GM23338 (cell line): ENCODE data around the gene AP1AR. TPM values are rescaled to one million over a fixed set of nuclear protein-coding genes. Genes with fewer than 3 reads are reported as not detected.

ENCODE experiments used
- ATAC-seq: fragments of 200-7000 bp; cut with Tn5 transposase; 3 replicates; pipeline ENCODE4 v1.9.1; 2020
- DNase-seq: peaks from one replicate; pipeline ENCODE4 v3.0.0-alpha.2; 2015; ENCODE audit warnings: low spot score
- H2AFZ ChIP-seq: fragments of 200-600 bp; sonication (generic); 2 replicates; pipeline ENCODE4 v1.8.0; 2016; ENCODE audit warnings: antibody characterized with exemption, mild to moderate bottlenecking, moderate library complexity
- H3F3A ChIP-seq: fragments of 200-600 bp; sonication (generic); replicated peaks from 2 replicates; pipeline ENCODE4 v1.8.0; 2017; ENCODE audit warnings: antibody characterized with exemption, mixed run types, low read depth
- H3K27ac ChIP-seq: fragments of 200-600 bp; sonication (generic); 2 replicates; pipeline ENCODE4 v1.6.1; 2016; ENCODE audit warnings: low read depth
- H3K27me3 ChIP-seq: fragments of 200-600 bp; sonication (generic); 2 replicates; pipeline ENCODE4 v1.8.0; 2016; ENCODE audit warnings: mild to moderate bottlenecking, mixed run types, moderate library complexity; ENCODE audit not compliant: insufficient read depth
- H3K36me3 ChIP-seq: fragments of 200-600 bp; sonication (generic); 2 replicates; pipeline ENCODE4 v1.8.0; 2016; ENCODE audit warnings: mild to moderate bottlenecking; ENCODE audit not compliant: insufficient read depth
- H3K4me1 ChIP-seq: fragments of 200-600 bp; sonication (generic); 2 replicates; pipeline ENCODE4 v1.8.0; 2016; ENCODE audit warnings: mild to moderate bottlenecking, moderate library complexity; ENCODE audit not compliant: insufficient read depth
- H3K4me2 ChIP-seq: fragments of 200-600 bp; sonication (generic); 2 replicates; pipeline ENCODE4 v1.7.1; 2017; ENCODE audit warnings: mixed run types
- H3K4me3 ChIP-seq: fragments of 200-600 bp; sonication (generic); 2 replicates; pipeline ENCODE4 v1.6.1; 2016; ENCODE audit warnings: mixed run types
- H3K79me2 ChIP-seq: fragments of 200-600 bp; sonication (generic); replicated peaks from 2 replicates; pipeline ENCODE4 v1.8.0; 2017; ENCODE audit warnings: mild to moderate bottlenecking; ENCODE audit not compliant: insufficient read depth
- H3K9me2 ChIP-seq: fragments of 200-600 bp; sonication (generic); 2 replicates; pipeline ENCODE4 v1.8.0; 2017; ENCODE audit not compliant: insufficient read depth
- H4K20me1 ChIP-seq: fragments of 200-600 bp; sonication (generic); replicated peaks from 2 replicates; pipeline ENCODE4 v1.8.0; 2017; ENCODE audit warnings: mild to moderate bottlenecking; ENCODE audit not compliant: insufficient read depth
- H3K27ac Mint-ChIP-seq: 2 replicates; pipeline ENCODE4 v1.8.0; 2020; ENCODE audit warnings: inconsistent platforms, mild to moderate bottlenecking, moderate library complexity, mixed read lengths
- H3K27me3 Mint-ChIP-seq: 3 replicates; pipeline ENCODE4 v1.8.0; 2022; ENCODE audit warnings: low read depth, mild to moderate bottlenecking, moderate library complexity, mixed read lengths, inconsistent platforms; ENCODE audit not compliant: insufficient read depth, poor library complexity
- H3K36me3 Mint-ChIP-seq: 3 replicates; pipeline ENCODE4 v1.8.0; 2021; ENCODE audit warnings: low read depth, mild to moderate bottlenecking, inconsistent platforms, moderate library complexity, mixed read lengths
- H3K4me1 Mint-ChIP-seq: 3 replicates; pipeline ENCODE4 v1.8.0; 2020; ENCODE audit warnings: mild to moderate bottlenecking, inconsistent platforms, mixed read lengths
- H3K4me3 Mint-ChIP-seq: 3 replicates; pipeline ENCODE4 v1.8.0; 2021; ENCODE audit warnings: moderate library complexity, mild to moderate bottlenecking, inconsistent platforms, mixed read lengths
- H3K9me3 Mint-ChIP-seq: 3 replicates; pipeline ENCODE4 v1.8.0; 2020; ENCODE audit warnings: moderate library complexity, mild to moderate bottlenecking, inconsistent platforms, mixed read lengths
- CREB1 ChIP-seq: fragments of 250-450 bp; sonication (Bioruptor Pico); IDR thresholded peaks from 2 replicates; pipeline ENCODE4 v1.5.0; 2020; ENCODE audit warnings: low read depth, mild to moderate bottlenecking, moderate library complexity
- EZH2phosphoT487 ChIP-seq: fragments of 200-600 bp; sonication (generic); IDR thresholded peaks from one replicate; pipeline ENCODE4 v1.8.1; 2018; ENCODE audit warnings: antibody characterized with exemption; ENCODE audit not compliant: unreplicated experiment
- NANOG ChIP-seq: IDR thresholded peaks from 2 replicates; pipeline ENCODE4 v1.6.1; 2016; ENCODE audit warnings: antibody characterized with exemption, borderline replicate concordance
- POLR2AphosphoS5 ChIP-seq: IDR thresholded peaks from 2 replicates; pipeline ENCODE4 v1.6.1; 2016; ENCODE audit warnings: antibody characterized with exemption, low read depth
- REST ChIP-seq: IDR thresholded peaks from one replicate; pipeline ENCODE4 v1.6.1; 2018; ENCODE audit warnings: antibody characterized with exemption; ENCODE audit not compliant: unreplicated experiment
- STAT1 ChIP-seq: IDR thresholded peaks from one replicate; pipeline ENCODE4 v1.6.1; 2016; ENCODE audit warnings: antibody characterized with exemption; ENCODE audit not compliant: unreplicated experiment
- ZNF462 ChIP-seq: fragments of 250-450 bp; sonication (Bioruptor Pico); IDR thresholded peaks from 2 replicates; pipeline ENCODE4 v1.5.0; 2020; ENCODE audit warnings: mild to moderate bottlenecking, moderate library complexity
- polyA plus RNA-seq: library from polyadenylated mRNA; unstranded; fragments of >200 nt; fragmentation: Nextera tagmentation; extraction: Ambion mirVana; gene quantifications from 2 replicates; pipeline ENCODE4 v1.2.1, GENCODE V29; 2016
- total RNA-seq: library from RNA; depleted of rRNA; stranded (reverse); fragments of >200 nt; shearing (Covaris generic); gene quantifications from 2 replicates; pipeline ENCODE4 v1.2.3, GENCODE V29; 2014

Gene AP1AR
- total and polyA plus RNA-seq, 2 experiments from 2014 or later: 17.5 to 28.0 TPM

- Histone ChIP-seq H4K20me1 (no peaks in the 10 kb centered on the region), H3K27me3 (no peaks in the 10 kb centered on the region), H3K4me2 (no peak overlapping the region), H3K79me2 (no peaks in the 10 kb centered on the region), H3F3A (no peaks in the 10 kb centered on the region), H3K9me2 (no peaks in the 10 kb centered on the region), H2AFZ (no peak overlapping the region), H3K36me3 (no peaks in the 10 kb centered on the region), H3K4me1 (no peaks in the 10 kb centered on the region), H3K4me3 (no peak overlapping the region), H3K27ac (no peak overlapping the region)
- Mint-ChIP-seq H3K27ac (no peak overlapping the region), H3K9me3 (no peaks in the 10 kb centered on the region), H3K4me3 (no peak overlapping the region), H3K36me3 (no peaks in the 10 kb centered on the region), H3K27me3 (peaks cover 4% of the 10 kb centered on the region), H3K4me1 (no peaks in the 10 kb centered on the region)
- DNase-seq (no peak), ATAC-seq (no peak)
- TF ChIP-seq STAT1 (no peak), ZNF462 (no peak), NANOG (no peak), EZH2phosphoT487 (no peak), CREB1 (CRISPR knock-in tag) (no peak), REST (no peak), POLR2AphosphoS5 (no peak)
Measured at GRCh38 chr4:112299721-112300120, 68.1 kb downstream of the AP1AR start.
